GM23338 (cell line): ENCODE results near the gene PNPLA7. TPM values are rescaled to one million over a fixed set of nuclear protein-coding genes. Genes with fewer than 3 reads are reported as not detected.

Experiments used
- ATAC-seq: fragments of 200-7000 bp; cut with Tn5 transposase; 3 replicates; pipeline ENCODE4 v1.9.1; 2020
- DNase-seq: peaks from one replicate; pipeline ENCODE4 v3.0.0-alpha.2; 2015; ENCODE audit warnings: low spot score
- H2AFZ ChIP-seq: fragments of 200-600 bp; sonication (generic); 2 replicates; pipeline ENCODE4 v1.8.0; 2016; ENCODE audit warnings: antibody characterized with exemption, mild to moderate bottlenecking, moderate library complexity
- H3F3A ChIP-seq: fragments of 200-600 bp; sonication (generic); replicated peaks from 2 replicates; pipeline ENCODE4 v1.8.0; 2017; ENCODE audit warnings: antibody characterized with exemption, mixed run types, low read depth
- H3K27ac ChIP-seq: fragments of 200-600 bp; sonication (generic); 2 replicates; pipeline ENCODE4 v1.6.1; 2016; ENCODE audit warnings: low read depth
- H3K27me3 ChIP-seq: fragments of 200-600 bp; sonication (generic); 2 replicates; pipeline ENCODE4 v1.8.0; 2016; ENCODE audit warnings: mild to moderate bottlenecking, mixed run types, moderate library complexity; ENCODE audit not compliant: insufficient read depth
- H3K36me3 ChIP-seq: fragments of 200-600 bp; sonication (generic); 2 replicates; pipeline ENCODE4 v1.8.0; 2016; ENCODE audit warnings: mild to moderate bottlenecking; ENCODE audit not compliant: insufficient read depth
- H3K4me1 ChIP-seq: fragments of 200-600 bp; sonication (generic); 2 replicates; pipeline ENCODE4 v1.8.0; 2016; ENCODE audit warnings: mild to moderate bottlenecking, moderate library complexity; ENCODE audit not compliant: insufficient read depth
- H3K4me2 ChIP-seq: fragments of 200-600 bp; sonication (generic); 2 replicates; pipeline ENCODE4 v1.7.1; 2017; ENCODE audit warnings: mixed run types
- H3K4me3 ChIP-seq: fragments of 200-600 bp; sonication (generic); 2 replicates; pipeline ENCODE4 v1.6.1; 2016; ENCODE audit warnings: mixed run types
- H3K79me2 ChIP-seq: fragments of 200-600 bp; sonication (generic); replicated peaks from 2 replicates; pipeline ENCODE4 v1.8.0; 2017; ENCODE audit warnings: mild to moderate bottlenecking; ENCODE audit not compliant: insufficient read depth
- H3K9me2 ChIP-seq: fragments of 200-600 bp; sonication (generic); 2 replicates; pipeline ENCODE4 v1.8.0; 2017; ENCODE audit not compliant: insufficient read depth
- H4K20me1 ChIP-seq: fragments of 200-600 bp; sonication (generic); replicated peaks from 2 replicates; pipeline ENCODE4 v1.8.0; 2017; ENCODE audit warnings: mild to moderate bottlenecking; ENCODE audit not compliant: insufficient read depth
- H3K27ac Mint-ChIP-seq: 2 replicates; pipeline ENCODE4 v1.8.0; 2020; ENCODE audit warnings: inconsistent platforms, mild to moderate bottlenecking, moderate library complexity, mixed read lengths
- H3K27me3 Mint-ChIP-seq: 3 replicates; pipeline ENCODE4 v1.8.0; 2022; ENCODE audit warnings: low read depth, mild to moderate bottlenecking, moderate library complexity, mixed read lengths, inconsistent platforms; ENCODE audit not compliant: insufficient read depth, poor library complexity
- H3K36me3 Mint-ChIP-seq: 3 replicates; pipeline ENCODE4 v1.8.0; 2021; ENCODE audit warnings: low read depth, mild to moderate bottlenecking, inconsistent platforms, moderate library complexity, mixed read lengths
- H3K4me1 Mint-ChIP-seq: 3 replicates; pipeline ENCODE4 v1.8.0; 2020; ENCODE audit warnings: mild to moderate bottlenecking, inconsistent platforms, mixed read lengths
- H3K4me3 Mint-ChIP-seq: 3 replicates; pipeline ENCODE4 v1.8.0; 2021; ENCODE audit warnings: moderate library complexity, mild to moderate bottlenecking, inconsistent platforms, mixed read lengths
- H3K9me3 Mint-ChIP-seq: 3 replicates; pipeline ENCODE4 v1.8.0; 2020; ENCODE audit warnings: moderate library complexity, mild to moderate bottlenecking, inconsistent platforms, mixed read lengths
- CREB1 ChIP-seq: fragments of 250-450 bp; sonication (Bioruptor Pico); IDR thresholded peaks from 2 replicates; pipeline ENCODE4 v1.5.0; 2020; ENCODE audit warnings: low read depth, mild to moderate bottlenecking, moderate library complexity
- CTCF ChIP-seq, 2 experiments: fragments of 200-600 bp in 1 of 2; sonication (generic) in 1 of 2; conservative IDR thresholded peaks; 2 replicates each; pipeline versions ENCODE4 v1.5.1 to v1.6.1; 2016 to 2017; ENCODE audit warnings: antibody characterized with exemption in 2 of 2, low read depth in 2 of 2, mild to moderate bottlenecking in 2 of 2, moderate library complexity in 1 of 2
- ETS1 ChIP-seq: IDR thresholded peaks from 2 replicates; pipeline ENCODE4 v1.6.1; 2016; ENCODE audit warnings: antibody characterized with exemption
- EZH2 ChIP-seq: fragments of 200-600 bp; sonication (generic); IDR thresholded peaks from one replicate; pipeline ENCODE4 v1.8.0; 2017; ENCODE audit warnings: antibody characterized with exemption, mild to moderate bottlenecking, low read depth; ENCODE audit not compliant: unreplicated experiment
- EZH2phosphoT487 ChIP-seq: fragments of 200-600 bp; sonication (generic); IDR thresholded peaks from one replicate; pipeline ENCODE4 v1.8.1; 2018; ENCODE audit warnings: antibody characterized with exemption; ENCODE audit not compliant: unreplicated experiment
- JUNB ChIP-seq: IDR thresholded peaks from one replicate; pipeline ENCODE4 v1.6.1; 2016; ENCODE audit warnings: antibody characterized with exemption; ENCODE audit not compliant: unreplicated experiment
- NANOG ChIP-seq: IDR thresholded peaks from 2 replicates; pipeline ENCODE4 v1.6.1; 2016; ENCODE audit warnings: antibody characterized with exemption, borderline replicate concordance
- POLR2AphosphoS5 ChIP-seq: IDR thresholded peaks from 2 replicates; pipeline ENCODE4 v1.6.1; 2016; ENCODE audit warnings: antibody characterized with exemption, low read depth
- REST ChIP-seq: IDR thresholded peaks from one replicate; pipeline ENCODE4 v1.6.1; 2018; ENCODE audit warnings: antibody characterized with exemption; ENCODE audit not compliant: unreplicated experiment
- STAT1 ChIP-seq: IDR thresholded peaks from one replicate; pipeline ENCODE4 v1.6.1; 2016; ENCODE audit warnings: antibody characterized with exemption; ENCODE audit not compliant: unreplicated experiment
- ZNF114 ChIP-seq: fragments of 250-450 bp; sonication (Bioruptor Pico); IDR thresholded peaks from 2 replicates; pipeline ENCODE4 v1.5.0; 2020; ENCODE audit warnings: mild to moderate bottlenecking, moderate library complexity
- ZNF331 ChIP-seq: fragments of 250-450 bp; sonication (Bioruptor Pico); IDR thresholded peaks from 2 replicates; pipeline ENCODE4 v1.5.0; 2020; ENCODE audit warnings: low read depth, mild to moderate bottlenecking, moderate library complexity
- polyA plus RNA-seq: library from polyadenylated mRNA; unstranded; fragments of >200 nt; fragmentation: Nextera tagmentation; extraction: Ambion mirVana; gene quantifications from 2 replicates; pipeline ENCODE4 v1.2.1, GENCODE V29; 2016
- total RNA-seq: library from RNA; depleted of rRNA; stranded (reverse); fragments of >200 nt; shearing (Covaris generic); gene quantifications from 2 replicates; pipeline ENCODE4 v1.2.3, GENCODE V29; 2014
- TF ChIP-seq, protein P1 (sequence below): fragments of 250-450 bp; sonication (Bioruptor Pico); IDR thresholded peaks from 2 replicates; pipeline ENCODE4 v1.5.0; 2020; ENCODE audit warnings: mild to moderate bottlenecking, moderate library complexity

Gene PNPLA7
- total and polyA plus RNA-seq, 2 experiments from 2014 or later: 0.45 to 0.80 TPM

DNA sequence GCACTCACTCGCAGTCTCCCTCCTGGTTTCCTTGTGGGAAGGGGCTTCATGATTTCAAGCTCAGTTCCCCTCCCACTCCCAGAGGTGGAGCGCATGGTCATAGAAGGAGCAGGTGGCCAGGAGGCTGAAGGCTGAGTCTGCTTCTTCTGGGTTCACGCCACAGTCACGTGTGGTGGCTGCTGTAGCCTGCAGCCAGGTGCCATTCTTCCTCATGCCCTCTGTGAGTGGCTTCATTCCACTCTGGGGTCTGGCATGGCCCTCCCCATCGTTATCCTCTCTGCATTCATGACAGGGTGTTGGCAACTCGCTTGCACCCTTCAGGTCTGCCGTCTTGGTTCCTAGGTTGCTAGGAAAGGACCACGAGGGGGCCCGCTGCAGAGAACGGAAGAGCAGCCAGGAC is 5.0 kb upstream of the PNPLA7 start (continued):
- TF ChIP-seq, protein P1, sequence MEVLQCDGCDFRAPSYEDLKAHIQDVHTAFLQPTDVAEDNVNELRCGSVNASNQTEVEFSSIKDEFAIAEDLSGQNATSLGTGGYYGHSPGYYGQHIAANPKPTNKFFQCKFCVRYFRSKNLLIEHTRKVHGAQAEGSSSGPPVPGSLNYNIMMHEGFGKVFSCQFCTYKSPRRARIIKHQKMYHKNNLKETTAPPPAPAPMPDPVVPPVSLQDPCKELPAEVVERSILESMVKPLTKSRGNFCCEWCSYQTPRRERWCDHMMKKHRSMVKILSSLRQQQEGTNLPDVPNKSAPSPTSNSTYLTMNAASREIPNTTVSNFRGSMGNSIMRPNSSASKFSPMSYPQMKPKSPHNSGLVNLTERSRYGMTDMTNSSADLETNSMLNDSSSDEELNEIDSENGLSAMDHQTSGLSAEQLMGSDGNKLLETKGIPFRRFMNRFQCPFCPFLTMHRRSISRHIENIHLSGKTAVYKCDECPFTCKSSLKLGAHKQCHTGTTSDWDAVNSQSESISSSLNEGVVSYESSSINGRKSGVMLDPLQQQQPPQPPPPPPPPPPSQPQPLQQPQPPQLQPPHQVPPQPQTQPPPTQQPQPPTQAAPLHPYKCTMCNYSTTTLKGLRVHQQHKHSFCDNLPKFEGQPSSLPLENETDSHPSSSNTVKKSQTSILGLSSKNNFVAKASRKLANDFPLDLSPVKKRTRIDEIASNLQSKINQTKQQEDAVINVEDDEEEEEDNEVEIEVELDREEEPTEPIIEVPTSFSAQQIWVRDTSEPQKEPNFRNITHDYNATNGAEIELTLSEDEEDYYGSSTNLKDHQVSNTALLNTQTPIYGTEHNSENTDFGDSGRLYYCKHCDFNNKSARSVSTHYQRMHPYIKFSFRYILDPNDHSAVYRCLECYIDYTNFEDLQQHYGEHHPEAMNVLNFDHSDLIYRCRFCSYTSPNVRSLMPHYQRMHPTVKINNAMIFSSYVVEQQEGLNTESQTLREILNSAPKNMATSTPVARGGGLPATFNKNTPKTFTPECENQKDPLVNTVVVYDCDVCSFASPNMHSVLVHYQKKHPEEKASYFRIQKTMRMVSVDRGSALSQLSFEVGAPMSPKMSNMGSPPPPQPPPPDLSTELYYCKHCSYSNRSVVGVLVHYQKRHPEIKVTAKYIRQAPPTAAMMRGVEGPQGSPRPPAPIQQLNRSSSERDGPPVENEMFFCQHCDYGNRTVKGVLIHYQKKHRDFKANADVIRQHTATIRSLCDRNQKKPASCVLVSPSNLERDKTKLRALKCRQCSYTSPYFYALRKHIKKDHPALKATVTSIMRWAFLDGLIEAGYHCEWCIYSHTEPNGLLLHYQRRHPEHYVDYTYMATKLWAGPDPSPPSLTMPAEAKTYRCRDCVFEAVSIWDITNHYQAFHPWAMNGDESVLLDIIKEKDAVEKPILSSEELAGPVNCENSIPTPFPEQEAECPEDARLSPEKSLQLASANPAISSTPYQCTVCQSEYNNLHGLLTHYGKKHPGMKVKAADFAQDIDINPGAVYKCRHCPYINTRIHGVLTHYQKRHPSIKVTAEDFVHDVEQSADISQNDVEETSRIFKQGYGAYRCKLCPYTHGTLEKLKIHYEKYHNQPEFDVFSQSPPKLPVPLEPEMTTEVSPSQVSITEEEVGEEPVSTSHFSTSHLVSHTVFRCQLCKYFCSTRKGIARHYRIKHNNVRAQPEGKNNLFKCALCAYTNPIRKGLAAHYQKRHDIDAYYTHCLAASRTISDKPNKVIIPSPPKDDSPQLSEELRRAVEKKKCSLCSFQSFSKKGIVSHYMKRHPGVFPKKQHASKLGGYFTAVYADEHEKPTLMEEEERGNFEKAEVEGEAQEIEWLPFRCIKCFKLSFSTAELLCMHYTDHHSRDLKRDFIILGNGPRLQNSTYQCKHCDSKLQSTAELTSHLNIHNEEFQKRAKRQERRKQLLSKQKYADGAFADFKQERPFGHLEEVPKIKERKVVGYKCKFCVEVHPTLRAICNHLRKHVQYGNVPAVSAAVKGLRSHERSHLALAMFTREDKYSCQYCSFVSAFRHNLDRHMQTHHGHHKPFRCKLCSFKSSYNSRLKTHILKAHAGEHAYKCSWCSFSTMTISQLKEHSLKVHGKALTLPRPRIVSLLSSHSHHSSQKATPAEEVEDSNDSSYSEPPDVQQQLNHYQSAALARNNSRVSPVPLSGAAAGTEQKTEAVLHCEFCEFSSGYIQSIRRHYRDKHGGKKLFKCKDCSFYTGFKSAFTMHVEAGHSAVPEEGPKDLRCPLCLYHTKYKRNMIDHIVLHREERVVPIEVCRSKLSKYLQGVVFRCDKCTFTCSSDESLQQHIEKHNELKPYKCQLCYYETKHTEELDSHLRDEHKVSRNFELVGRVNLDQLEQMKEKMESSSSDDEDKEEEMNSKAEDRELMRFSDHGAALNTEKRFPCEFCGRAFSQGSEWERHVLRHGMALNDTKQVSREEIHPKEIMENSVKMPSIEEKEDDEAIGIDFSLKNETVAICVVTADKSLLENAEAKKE: no peak
- TF ChIP-seq JUNB (no peak), CREB1 (CRISPR knock-in tag) (no peak), POLR2AphosphoS5 (no peak), ZNF331 (CRISPR knock-in tag) (no peak), EZH2phosphoT487 (no peak), CTCF (conservative IDR thresholded peaks at IDR 0.05; ENCODE audit: low read depth in 2 of 2) (no peak), STAT1 (no peak), NANOG (no peak)

DNA sequence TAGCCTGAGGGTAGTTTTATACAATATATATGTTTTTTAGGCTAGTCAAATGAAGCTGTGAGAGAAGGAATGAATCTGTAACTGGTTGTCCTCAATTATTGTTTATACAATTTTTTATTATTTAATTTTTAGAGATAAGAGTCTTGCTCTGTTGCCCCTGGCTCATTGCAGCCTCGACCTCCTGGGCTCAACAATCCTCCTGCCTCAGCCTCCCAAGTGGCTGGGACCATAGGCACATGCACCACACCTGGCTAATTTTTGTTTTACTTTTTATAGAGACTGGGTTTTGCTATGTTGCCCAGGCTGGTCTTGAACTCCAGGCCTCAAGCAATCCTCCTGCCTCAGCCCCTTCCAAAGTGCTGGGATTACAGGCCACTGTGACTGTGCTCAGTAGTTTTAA is 4.1 kb upstream of the PNPLA7 start:
- DNase-seq (no peak), ATAC-seq (no peak)
- H4K20me1 ChIP-seq: no peaks in the 10 kb centered on the region
- Mint-ChIP-seq H3K36me3 (peaks cover 51% of the 10 kb centered on the region), H3K4me3 (no peak overlapping the region), H3K27ac (no peak overlapping the region), H3K4me1 (peaks cover 6% of the 10 kb centered on the region), H3K27me3 (peaks cover 6% of the 10 kb centered on the region), H3K9me3 (no peaks in the 10 kb centered on the region)
- H3K4me1 ChIP-seq: peaks cover 3% of the 10 kb centered on the region; the same call in 1 of the 2 replicates
- peaks cover 19% of the 10 kb centered on the region for H3F3A ChIP-seq
- no peak overlapping the region for H2AFZ ChIP-seq
- no peaks in the 10 kb centered on the region for H3K79me2 ChIP-seq
- peaks cover 11% of the 10 kb centered on the region for H3K36me3 ChIP-seq
- no peak overlapping the region for H3K4me3 ChIP-seq
- no peak overlapping the region for H3K27ac ChIP-seq
- no peaks in the 10 kb centered on the region for H3K27me3 ChIP-seq
- no peaks in the 10 kb centered on the region for H3K9me2 ChIP-seq
- no peak overlapping the region for H3K4me2 ChIP-seq
- TF ChIP-seq EZH2phosphoT487 (no peak), ZNF114 (CRISPR knock-in tag) (no peak), ETS1 (no peak), STAT1 (no peak), ZNF331 (CRISPR knock-in tag) (no peak), REST (no peak), EZH2 (no peak)
